NOMO-1 treated with DMSO at 0.1 percent for 48 hours (cell line): Measurements from ENCODE around the gene FOXD4L4.
"Not testable (repeated sequence)": the region's sequence is repeated elsewhere in the genome, so short reads cannot be mapped to it uniquely, and the experiment has no call there.

Source experiments
- DNase-seq: peaks from one replicate; lab custom pipeline; 2025; ENCODE audit not compliant: unreplicated experiment; lab: John Stamatoyannopoulos, UW

FOXD4L4 gene

DNA sequence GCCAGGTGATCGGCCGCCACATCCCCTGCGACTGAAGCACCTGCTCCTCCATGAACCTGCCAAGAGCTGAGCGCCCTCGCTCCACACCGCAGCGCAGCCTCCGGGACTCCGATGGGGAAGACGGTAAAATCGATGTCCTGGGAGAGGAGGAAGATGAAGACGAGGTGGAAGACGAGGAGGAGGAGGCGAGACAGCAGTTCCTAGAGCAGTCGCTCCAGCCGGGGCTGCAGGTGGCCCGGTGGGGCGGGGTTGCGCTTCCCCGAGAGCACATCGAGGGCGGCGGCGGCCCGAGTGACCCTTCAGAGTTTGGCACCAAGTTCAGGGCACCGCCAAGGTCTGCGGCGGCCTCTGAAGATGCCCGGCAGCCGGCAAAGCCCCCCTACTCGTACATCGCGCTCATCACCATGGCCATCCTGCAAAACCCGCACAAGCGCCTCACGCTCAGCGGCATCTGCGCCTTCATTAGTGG is at the start of gene FOXD4L4:
Gene FOXD4L4 (plus strand): TSS at position 51 of the 469 bp plus-strand sequence. CDS start 0 bp downstream, at position 51.
- not testable (repeated sequence) for DNase-seq

DNA sequence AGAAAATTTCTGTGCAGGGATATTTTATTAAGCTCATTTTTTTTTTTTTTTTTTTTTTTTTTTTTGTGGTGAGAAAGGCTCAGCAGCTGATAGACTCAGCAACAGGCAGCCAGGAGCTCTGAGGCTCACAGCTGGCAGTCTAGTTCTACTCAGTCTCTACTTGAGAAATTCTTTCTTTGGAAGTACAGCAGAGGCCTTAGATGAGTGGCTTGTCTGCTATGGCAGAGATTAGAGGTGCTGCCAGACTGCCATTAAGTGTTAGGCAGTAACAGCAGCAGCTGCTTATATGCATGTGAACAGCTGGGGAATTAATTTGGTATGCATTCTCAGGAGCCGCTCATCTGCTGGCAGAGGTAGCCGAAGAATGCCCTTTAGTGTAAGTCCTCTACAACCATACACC is 33.4 kb upstream of the FOXD4L4 start:
- not testable (repeated sequence) for DNase-seq

DNA sequence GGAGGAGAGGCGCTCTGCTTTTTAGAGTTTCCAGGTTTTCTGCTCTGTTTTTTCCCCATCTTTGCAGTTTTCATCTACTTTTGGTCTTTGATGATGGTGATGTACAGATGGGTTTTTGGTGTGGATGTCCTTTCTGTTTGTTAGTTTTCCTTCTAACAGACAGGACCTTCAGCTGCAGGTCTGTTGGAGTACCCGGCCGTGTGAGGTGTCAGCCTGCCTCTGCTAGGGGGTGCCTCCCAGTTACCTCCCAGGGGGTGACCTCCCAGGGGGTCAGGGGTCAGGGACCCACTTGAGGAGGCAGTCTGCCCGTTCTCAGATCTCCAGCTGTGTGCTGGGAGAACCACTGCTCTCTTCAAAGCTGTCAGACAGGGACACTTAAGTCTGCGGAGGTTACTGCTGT is 22.5 kb upstream of the FOXD4L4 start:
- DNase-seq = not testable (repeated sequence)

DNA sequence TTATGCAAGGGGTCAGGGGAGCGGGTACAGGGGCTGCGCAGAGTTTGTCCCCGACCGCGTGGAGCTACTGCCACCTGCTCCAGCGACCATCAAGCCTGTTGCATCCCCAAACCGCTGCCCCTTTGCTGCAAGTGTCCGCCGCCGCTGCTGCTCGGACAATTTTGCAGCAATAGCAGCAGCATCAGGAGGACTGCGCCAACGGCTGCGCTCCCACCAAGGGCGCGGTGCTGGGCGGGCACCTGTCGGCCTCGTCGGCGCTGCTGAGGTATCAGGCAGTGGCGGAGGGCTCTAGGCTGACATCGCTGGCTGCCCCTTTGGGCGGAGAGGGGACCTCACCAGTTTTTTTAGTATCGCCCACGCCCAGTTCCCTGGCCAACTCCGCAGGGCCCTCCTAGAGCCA is 1.2 kb downstream of the FOXD4L4 start:
- DNase-seq = not testable (repeated sequence)
